Measurements from ENCODE around the gene ATAD3A.

- TF ChIP-seq TCF4 (CRISPR knock-in tag; IDR thresholded peaks at IDR 0.05; ENCODE audit: borderline replicate concordance) (no peak), PATZ1 (CRISPR knock-in tag; IDR thresholded peaks at IDR 0.05; ENCODE audit: borderline replicate concordance) (no peak), ZFP30 (CRISPR knock-in tag; IDR thresholded peaks at IDR 0.05) (no peak), ZFP3 (CRISPR knock-in tag; IDR thresholded peaks at IDR 0.05) (no peak)
These were observed 27.5 kb downstream of the ATAD3A start for GRCh38 chr1:1539310-1540089.
